Measurements from ENCODE around the gene AP5B1.

Gene AP5B1, protein sequence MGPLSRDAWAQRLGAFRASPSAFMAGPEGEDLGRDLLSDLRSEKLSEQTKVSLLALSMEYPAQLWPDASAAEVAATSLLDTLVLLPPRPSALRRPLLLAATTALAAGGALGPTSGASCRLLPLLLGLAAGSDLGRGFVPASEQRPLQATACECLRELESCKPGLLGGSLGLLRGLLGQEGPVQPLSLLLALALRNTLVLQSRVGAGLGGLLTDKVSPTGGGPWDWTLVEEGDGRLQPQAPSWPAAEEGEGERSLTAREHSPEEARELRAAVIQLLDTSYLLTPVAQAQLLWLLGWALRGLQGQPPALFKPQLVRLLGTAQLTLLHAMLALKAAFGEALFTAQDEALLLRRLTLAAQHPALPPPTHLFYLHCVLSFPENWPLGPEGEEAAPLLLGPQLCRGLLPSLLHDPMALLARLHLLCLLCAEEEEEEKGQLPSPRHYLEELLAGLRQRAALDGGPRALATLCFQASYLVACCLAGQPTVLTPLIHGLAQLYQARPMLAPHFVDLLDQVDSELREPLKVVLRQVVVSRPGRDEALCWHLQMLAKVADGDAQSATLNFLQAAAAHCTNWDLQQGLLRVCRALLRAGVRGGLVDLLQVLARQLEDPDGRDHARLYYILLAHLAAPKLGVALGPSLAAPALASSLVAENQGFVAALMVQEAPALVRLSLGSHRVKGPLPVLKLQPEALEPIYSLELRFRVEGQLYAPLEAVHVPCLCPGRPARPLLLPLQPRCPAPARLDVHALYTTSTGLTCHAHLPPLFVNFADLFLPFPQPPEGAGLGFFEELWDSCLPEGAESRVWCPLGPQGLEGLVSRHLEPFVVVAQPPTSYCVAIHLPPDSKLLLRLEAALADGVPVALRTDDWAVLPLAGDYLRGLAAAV

GRCh38 chr11:65780770-65781151 is at the start of gene AP5B1:
Gene AP5B1, minus strand, starts transcription at chr11:65780976. Its CDS starts 385 bp downstream, at chr11:65780591.
- peak; percentile 53 for DNase-seq (ENCODE audit: low read depth)

- DNase-seq (ENCODE audit: low read depth), result no peak
Measured at GRCh38 chr11:65829459-65829858, 48.7 kb upstream of the AP5B1 start.

DNA sequence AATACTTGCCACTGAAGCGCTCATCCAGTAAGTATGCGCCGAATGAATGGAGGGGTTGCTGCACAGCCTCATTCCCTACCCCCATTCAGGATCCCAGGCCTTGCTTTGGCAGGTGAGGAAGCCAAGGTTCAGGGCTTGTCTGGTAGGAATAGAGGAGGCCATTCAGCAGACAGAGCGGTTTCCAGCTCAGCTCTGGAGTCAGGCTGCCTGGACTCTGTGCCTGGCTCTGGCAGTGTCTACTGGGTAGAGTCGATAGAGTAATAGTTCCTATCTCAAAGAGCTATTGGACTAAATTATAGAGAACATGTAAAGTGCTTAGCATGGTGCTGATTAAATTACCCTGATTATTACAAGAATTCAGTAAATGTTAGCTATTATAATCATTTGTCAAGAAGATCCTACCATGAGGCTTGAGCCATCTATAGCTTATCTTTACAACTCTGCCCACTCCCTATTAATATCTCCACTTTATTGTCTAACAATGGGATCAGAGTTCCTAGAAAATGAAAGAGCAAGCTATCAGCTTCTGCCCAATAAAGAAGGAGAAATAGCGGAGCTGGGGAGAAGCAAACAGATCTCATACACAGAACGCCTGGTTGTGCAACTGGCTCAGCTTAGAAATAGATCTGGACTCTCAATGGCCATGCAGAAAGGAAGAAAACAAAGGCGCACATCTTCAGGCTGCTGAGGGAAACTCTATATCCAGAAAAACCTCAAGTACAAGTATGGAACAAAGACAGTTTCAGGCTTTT is 46.4 kb upstream of the AP5B1 start:
- no peak for DNase-seq (ENCODE audit: low read depth)

- no peak for DNase-seq (ENCODE audit: low read depth)
Measured at GRCh38 chr11:65822776-65823528, 42.2 kb upstream of the AP5B1 start.

- DNase-seq (ENCODE audit: low read depth), result no peak
Measured at GRCh38 chr11:65821107-65821506, 40.3 kb upstream of the AP5B1 start.

DNA sequence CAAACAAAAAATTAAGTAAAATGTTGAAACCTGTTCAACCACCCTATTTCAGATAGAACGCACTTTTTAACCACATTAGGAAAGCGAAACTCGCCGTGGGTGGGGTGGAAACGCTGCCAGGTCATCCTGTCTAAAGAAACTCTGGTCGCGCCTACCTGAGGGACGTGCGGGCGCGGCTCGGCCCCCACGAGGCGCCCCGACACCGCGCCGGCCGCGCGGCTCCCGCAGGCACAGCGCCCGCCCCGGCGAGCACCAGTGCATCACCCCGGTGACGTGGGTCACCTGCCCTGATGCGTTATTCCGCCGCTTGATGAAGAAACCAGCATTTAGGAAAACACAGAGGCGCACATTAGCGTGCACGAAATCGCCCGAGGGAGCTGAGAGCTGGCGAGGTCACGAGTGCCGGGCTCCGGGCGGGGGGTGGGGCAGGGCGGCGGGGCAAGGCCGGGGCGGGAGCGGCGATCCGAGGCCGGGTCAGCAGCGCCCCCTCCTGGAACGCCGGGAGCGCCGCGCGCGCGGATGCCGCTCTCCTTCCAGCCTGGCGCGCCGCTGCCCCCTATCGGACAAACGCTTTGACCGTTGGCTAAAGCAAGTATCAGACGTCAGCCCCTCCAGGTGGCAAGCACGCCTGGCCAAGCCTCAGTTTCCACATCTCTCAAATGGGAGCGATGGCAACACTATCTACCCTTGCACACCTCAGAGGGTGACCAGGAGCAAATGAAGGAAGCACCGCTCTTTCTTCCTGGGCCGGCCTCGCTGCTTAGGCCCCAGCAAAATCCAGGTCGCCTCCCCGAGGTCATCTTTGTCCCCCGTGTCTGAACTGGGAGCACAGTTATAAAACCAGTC is 37.3 kb upstream of the AP5B1 start:
- peak; percentile 92 for DNase-seq (ENCODE audit: low read depth)

GRCh38 chr11:65817312-65817834 is 36.6 kb upstream of the AP5B1 start:
- DNase-seq (ENCODE audit: low read depth), result no peak

DNA sequence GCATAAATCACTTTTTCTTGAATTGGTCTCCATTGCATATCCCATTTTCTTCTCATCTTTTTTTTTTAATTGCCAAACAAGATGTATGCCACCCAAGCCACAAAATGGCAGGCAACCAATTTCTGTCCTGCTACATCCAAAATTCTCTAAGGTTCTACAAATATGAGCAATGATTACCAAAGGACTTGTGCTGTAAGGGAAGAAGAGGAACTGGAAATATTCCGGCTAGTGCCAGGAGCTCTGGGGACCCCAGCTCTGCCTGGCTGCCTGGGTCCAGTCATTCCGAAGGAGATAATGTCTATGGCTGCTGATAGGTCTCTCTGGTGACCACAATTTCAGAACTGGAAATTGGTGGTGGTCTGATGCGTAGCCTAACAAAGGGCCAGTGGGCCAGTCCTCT is 35.9 kb upstream of the AP5B1 start:
- DNase-seq (ENCODE audit: low read depth), result no peak

GRCh38 chr11:65814986-65815565 is 34.3 kb upstream of the AP5B1 start:
- no peak for DNase-seq (ENCODE audit: low read depth)

GRCh38 chr11:65814131-65814985 is 33.6 kb upstream of the AP5B1 start:
- no peak for DNase-seq (ENCODE audit: low read depth)

DNA sequence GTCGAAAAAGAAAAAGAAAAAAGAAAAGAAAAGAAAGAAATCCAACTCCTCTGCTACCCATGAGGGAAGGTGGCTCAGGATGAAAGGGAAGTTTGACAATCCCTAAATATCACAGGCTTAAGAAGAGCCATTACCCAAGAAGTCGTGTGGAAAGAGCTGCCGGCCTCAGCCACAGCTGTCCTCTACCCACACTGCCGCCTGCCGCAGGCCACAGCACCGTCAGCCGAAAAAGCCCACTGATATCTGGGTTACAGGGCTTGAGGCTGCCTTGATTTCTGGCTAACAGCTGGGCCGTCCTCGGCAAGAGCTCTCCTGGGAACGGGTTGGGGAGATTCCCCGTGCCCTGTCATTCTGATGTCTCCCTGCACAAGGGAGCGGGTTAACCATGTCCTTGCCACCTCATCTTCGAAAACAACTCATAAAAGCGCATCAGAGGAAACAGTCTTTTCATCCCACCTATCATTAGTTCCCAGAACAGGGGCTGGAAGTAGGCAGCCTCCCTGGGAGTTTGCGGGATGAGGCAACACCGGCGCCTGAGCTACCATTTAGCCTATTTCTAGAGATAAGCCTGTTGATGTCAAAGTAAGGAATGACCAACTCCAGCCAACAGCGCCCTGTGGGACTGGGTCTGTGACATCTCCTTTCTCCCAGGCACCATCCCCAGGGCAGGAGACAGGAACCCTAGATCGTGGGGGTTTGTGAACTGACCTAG is 31.1 kb upstream of the AP5B1 start:
- DNase-seq (ENCODE audit: low read depth), result no peak

- no peak for DNase-seq (ENCODE audit: low read depth)
Measured at GRCh38 chr11:65810046-65810868, 29.5 kb upstream of the AP5B1 start.

DNA sequence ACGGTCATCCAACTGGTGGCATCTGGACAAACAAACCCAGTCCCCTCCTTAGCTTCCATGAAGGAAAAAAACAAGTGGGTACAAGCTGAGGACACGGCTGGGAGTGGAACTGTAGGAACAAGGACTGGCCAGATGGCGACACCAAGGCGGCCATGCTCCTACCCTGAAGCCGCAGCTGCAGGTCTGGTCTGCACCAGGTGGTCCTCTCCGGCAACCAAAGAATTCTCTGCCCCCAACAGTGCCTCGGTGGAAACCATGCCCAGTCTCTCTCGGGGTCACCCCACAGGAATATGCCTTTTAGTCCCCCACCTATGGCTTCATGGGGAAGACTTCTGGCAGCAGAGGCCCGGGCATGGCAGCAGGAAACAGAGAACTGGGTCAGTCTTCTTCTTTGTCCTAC is 28.7 kb upstream of the AP5B1 start:
- no peak for DNase-seq (ENCODE audit: low read depth)

DNA sequence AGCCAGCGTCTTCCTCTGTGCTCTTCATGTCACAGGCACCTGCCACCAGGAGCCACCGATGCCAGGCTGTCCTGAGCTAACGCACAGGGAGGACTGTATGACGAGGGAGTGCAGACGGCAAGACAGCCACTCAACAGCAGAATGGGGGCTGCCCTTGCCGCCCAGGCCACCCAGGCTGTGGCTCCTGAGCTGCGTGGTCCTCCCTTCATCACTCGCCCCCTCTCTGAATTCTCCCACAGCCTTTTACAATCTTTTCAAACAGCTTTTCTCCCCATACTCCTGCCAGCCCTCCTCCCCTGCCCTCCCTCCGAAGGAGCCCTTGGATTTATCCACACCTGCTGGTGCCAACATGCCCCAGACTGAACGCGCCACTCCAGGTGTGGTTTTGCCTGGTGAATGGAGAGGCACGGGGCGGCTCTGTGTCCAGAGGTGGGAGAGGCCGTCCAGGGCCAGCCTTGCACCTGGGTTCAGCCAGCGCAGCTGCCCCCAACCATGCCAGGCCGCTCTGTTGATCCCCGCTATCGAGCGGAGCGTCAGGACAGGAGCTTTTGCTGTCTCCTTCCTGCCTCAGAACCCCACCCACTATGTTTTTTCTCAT is 28.1 kb upstream of the AP5B1 start:
- no peak for DNase-seq (ENCODE audit: low read depth)

GRCh38 chr11:65806979-65807378 is 26.2 kb upstream of the AP5B1 start:
- no peak for DNase-seq (ENCODE audit: low read depth)

DNA sequence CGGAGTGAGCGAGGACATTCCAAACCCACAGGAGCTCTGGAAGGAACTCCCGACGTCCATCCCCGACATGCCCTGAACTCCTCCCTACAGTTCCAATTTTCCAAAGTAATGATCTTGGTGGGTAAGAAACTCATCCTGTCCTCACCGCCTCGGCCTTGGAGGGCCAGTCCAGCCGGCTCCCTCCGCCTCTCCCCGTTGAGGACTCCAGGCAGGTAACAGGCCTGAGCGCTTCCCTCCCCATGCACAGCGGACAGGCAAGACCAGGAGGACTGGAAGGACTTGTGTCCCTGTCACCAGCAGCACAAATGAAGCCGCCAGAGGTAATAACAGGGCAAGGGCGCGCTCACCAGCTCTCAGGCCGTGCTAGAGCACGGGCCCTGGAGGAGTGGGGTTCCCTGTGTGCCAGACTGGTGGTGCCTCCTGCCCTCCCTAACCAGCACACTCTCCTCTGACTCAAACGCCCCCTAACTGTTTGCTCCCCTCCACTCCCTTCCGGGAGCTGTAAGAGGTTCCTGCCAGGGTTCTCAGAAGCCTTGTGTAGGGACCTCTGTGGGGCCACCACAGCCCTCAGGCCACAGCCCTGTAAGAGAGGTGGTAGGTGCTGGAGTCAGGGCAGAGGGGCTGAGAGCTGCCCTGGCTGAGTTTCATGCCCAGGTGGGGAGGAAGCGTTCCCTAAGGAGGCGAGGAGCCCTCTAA is 23.2 kb upstream of the AP5B1 start:
- no peak for DNase-seq (ENCODE audit: low read depth)

DNA sequence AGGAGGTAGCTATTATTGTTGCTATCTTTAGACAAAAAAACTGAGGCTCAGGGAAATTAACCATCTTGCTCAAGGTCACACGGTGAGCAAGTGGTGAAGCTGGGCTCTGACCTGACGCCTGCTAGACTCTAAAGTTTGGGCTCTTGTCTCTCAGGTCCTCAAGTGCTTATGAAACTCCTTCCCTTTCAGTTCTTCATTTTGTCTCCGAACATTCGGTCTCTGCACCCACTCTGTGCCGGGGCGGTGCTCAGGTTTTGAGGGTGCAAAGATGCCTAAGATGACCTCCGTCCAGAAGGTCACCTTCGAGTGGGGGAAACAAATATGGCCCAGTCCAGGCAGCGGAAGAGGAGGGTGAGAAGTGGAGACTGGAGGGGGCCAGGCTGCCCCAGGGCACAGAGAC is 22.1 kb upstream of the AP5B1 start:
- DNase-seq (ENCODE audit: low read depth), result no peak

Data from activated gamma-delta T cell treated with anti-CD3 and anti-CD28 coated beads, Interleukin-2, amount 50 U/mL, for 16 hours (primary cell).